Measurements from ENCODE around the gene CA10. TPM values are rescaled to one million over a fixed set of nuclear protein-coding genes. Genes with fewer than 3 reads are reported as not detected.

The CA10 gene
- total and polyA plus RNA-seq, 9 of the 15 experiments (the other 6 are each of a cell fraction or from before 2014, with no cell fraction given) = not detected

DNA sequence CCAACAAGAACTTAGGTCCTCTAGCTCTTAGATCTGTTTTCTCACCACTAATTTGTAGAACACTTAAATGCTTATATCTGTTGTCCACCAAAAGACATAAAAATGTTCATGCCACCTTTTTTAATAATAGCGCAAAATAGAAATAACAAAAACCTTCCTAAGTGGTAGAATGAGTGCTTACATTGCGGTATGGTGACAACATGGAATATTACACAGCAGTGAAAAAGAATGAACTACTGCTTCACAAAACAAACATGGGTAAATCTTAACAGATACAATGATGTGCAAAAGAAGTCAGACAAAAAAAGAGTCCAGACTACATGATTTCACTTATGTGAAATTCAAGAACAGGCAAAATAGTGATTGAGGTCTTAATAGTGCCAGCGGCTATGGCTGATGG is 351.1 kb downstream of the CA10 start:
- no peaks in the 10 kb centered on the region for H3K9me3 ChIP-seq (replicated peaks; ENCODE audit: control insufficient read depth, insufficient read depth, low read depth, low read length)
- no peaks in the 10 kb centered on the region for H4K20me1 ChIP-seq (replicated peaks; ENCODE audit: control insufficient read depth, insufficient read depth, low read length)
- no peaks in the 10 kb centered on the region for H3K36me3 ChIP-seq (ENCODE audit: control insufficient read depth, insufficient read depth, low read length)
- BruUV-seq (replicated peaks) = no TSS peak
- H3K4me3 ChIP-seq = no peak overlapping the region
- H2AFZ ChIP-seq (ENCODE audit: low read depth, low read length) = no peak overlapping the region
- in situ Hi-C loops (cut with MboI) = no loop called here
- no peaks in the 10 kb centered on the region for H3K4me1 ChIP-seq (replicated peaks in 1 of 2; ENCODE audit: control insufficient read depth in 2 of 2, insufficient read depth in 2 of 2, low read length in 2 of 2)
- WGBS (ENCODE audit: insufficient coverage, low coverage, missing lambda C conversion rate) = 0% methylated on average over 3 of the region's 3 CpGs
- intact Hi-C loops (cut with micrococcal nuclease) = no loop called here
- no peak for DNase-seq (ENCODE audit: extremely low read depth in 1 of 4, low spot score in 3 of 4)
- H3K9me1 ChIP-seq (ENCODE audit: control insufficient read depth, insufficient read depth, low read length) = no peaks in the 10 kb centered on the region
- ATAC-seq = no peak
- TF ChIP-seq RBM39 (optimal IDR thresholded peaks at IDR 0.05; ENCODE audit: low read depth, low read length) = no peak
- no peak for TF ChIP-seq RAD51 (IDR thresholded peaks at IDR 0.05; ENCODE audit: borderline replicate concordance, low read depth)
- TF ChIP-seq, protein P1, sequence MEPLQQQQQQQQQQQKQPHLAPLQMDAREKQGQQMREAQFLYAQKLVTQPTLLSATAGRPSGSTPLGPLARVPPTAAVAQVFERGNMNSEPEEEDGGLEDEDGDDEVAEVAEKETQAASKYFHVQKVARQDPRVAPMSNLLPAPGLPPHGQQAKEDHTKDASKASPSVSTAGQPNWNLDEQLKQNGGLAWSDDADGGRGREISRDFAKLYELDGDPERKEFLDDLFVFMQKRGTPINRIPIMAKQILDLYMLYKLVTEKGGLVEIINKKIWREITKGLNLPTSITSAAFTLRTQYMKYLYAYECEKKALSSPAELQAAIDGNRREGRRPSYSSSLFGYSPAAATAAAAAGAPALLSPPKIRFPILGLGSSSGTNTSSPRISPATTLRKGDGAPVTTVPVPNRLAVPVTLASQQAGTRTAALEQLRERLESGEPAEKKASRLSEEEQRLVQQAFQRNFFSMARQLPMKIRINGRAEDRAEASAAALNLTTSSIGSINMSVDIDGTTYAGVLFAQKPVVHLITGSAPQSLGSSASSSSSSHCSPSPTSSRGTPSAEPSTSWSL (CRISPR knock-in tag; IDR thresholded peaks at IDR 0.05; ENCODE audit: borderline replicate concordance) = no peak
- no peak for FAIRE-seq
- no peak overlapping the region for H3K4me2 ChIP-seq (ENCODE audit: insufficient read depth, low read length)
- no peaks in the 10 kb centered on the region for H3K27me3 ChIP-seq (ENCODE audit: control insufficient read depth in 2 of 2, insufficient read depth in 2 of 2, low read length in 2 of 2)
- ChIA-PET CTCF (ENCODE audit: low intra/inter-chr PET ratio) (no interaction called here), POLR2A (no interaction called here)
- H3K79me2 ChIP-seq (ENCODE audit: control insufficient read depth, insufficient read depth, low read length) = no peaks in the 10 kb centered on the region
- H3K27ac ChIP-seq (ENCODE audit: extremely low read depth, low read depth, low read length) = no peak overlapping the region
- H3K9ac ChIP-seq (ENCODE audit: insufficient read depth in 1 of 2, low read depth in 2 of 2, low read length in 2 of 2) = no peak overlapping the region

DNA sequence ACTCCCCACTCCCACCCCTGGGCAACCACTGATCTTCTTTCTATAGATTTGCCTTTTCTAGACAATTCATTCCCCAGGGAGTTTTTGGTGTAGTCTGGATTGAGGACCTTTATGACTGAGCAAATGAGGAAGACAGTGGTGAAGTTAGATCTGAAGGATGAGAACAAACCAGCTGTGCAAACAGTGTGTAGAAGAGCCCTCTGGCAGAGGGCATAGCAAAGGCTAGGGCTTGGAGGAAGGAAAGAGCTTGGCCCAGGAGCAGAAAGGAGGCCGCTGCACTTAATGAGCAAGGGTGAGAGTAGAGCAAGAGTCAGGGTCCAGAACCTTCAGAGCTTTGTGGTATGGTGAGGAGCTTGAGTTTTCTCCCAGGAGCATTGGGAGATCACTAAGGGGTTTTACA is 352.7 kb downstream of the CA10 start:
- Histone ChIP-seq H3K27ac (ENCODE audit: extremely low read depth, low read depth, low read length) (no peak overlapping the region), H2AFZ (ENCODE audit: low read depth, low read length) (no peak overlapping the region), H3K27me3 (ENCODE audit: control insufficient read depth in 2 of 2, insufficient read depth in 2 of 2, low read length in 2 of 2) (no peaks in the 10 kb centered on the region), H3K36me3 (ENCODE audit: control insufficient read depth, insufficient read depth, low read length) (no peaks in the 10 kb centered on the region), H3K4me2 (ENCODE audit: insufficient read depth, low read length) (no peak overlapping the region), H3K79me2 (ENCODE audit: control insufficient read depth, insufficient read depth, low read length) (no peaks in the 10 kb centered on the region), H3K9me3 (replicated peaks; ENCODE audit: control insufficient read depth, insufficient read depth, low read depth, low read length) (no peaks in the 10 kb centered on the region), H3K9ac (ENCODE audit: insufficient read depth in 1 of 2, low read depth in 2 of 2, low read length in 2 of 2) (no peak overlapping the region), H4K20me1 (replicated peaks; ENCODE audit: control insufficient read depth, insufficient read depth, low read length) (no peaks in the 10 kb centered on the region), H3K4me3 (no peak overlapping the region), H3K9me1 (ENCODE audit: control insufficient read depth, insufficient read depth, low read length) (no peaks in the 10 kb centered on the region), H3K4me1 (replicated peaks in 1 of 2; ENCODE audit: control insufficient read depth in 2 of 2, insufficient read depth in 2 of 2, low read length in 2 of 2) (no peaks in the 10 kb centered on the region)
- ATAC-seq (no peak), DNase-seq (ENCODE audit: extremely low read depth in 1 of 4, low spot score in 3 of 4) (no peak), FAIRE-seq (no peak)
- no TSS peak for BruUV-seq (replicated peaks)
- ChIA-PET CTCF (ENCODE audit: low intra/inter-chr PET ratio) (no interaction called here), POLR2A (no interaction called here)
- intact Hi-C loops (cut with micrococcal nuclease) = no loop called here
- in situ Hi-C loops (cut with MboI) = no loop called here
- 0% methylated on average over 1 of the region's 1 CpG for WGBS (ENCODE audit: insufficient coverage, low coverage, missing lambda C conversion rate)
- TF ChIP-seq ZNF57 (CRISPR knock-in tag; IDR thresholded peaks at IDR 0.05) (no peak), TRIM24 (IDR thresholded peaks at IDR 0.05) (no peak), TAF1 (IDR thresholded peaks at IDR 0.05; ENCODE audit: control insufficient read depth, extremely low read depth, insufficient read depth, low read length, severe bottlenecking) (no peak), ZNF282 (CRISPR knock-in tag; IDR thresholded peaks at IDR 0.05) (no peak), HIVEP1 (CRISPR knock-in tag; IDR thresholded peaks at IDR 0.05) (no peak), ZNF76 (CRISPR knock-in tag; IDR thresholded peaks at IDR 0.05; ENCODE audit: borderline replicate concordance) (no peak), NONO (IDR thresholded peaks at IDR 0.05; ENCODE audit: low read depth in 2 of 2, low read length in 1 of 2) (no peak)
- TF ChIP-seq, protein P2, sequence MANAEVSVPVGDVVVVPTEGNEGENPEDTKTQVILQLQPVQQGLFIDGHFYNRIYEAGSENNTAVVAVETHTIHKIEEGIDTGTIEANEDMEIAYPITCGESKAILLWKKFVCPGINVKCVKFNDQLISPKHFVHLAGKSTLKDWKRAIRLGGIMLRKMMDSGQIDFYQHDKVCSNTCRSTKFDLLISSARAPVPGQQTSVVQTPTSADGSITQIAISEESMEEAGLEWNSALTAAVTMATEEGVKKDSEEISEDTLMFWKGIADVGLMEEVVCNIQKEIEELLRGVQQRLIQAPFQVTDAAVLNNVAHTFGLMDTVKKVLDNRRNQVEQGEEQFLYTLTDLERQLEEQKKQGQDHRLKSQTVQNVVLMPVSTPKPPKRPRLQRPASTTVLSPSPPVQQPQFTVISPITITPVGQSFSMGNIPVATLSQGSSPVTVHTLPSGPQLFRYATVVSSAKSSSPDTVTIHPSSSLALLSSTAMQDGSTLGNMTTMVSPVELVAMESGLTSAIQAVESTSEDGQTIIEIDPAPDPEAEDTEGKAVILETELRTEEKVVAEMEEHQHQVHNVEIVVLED (CRISPR knock-in tag; IDR thresholded peaks at IDR 0.05) = no peak
- TF ChIP-seq, protein P3, sequence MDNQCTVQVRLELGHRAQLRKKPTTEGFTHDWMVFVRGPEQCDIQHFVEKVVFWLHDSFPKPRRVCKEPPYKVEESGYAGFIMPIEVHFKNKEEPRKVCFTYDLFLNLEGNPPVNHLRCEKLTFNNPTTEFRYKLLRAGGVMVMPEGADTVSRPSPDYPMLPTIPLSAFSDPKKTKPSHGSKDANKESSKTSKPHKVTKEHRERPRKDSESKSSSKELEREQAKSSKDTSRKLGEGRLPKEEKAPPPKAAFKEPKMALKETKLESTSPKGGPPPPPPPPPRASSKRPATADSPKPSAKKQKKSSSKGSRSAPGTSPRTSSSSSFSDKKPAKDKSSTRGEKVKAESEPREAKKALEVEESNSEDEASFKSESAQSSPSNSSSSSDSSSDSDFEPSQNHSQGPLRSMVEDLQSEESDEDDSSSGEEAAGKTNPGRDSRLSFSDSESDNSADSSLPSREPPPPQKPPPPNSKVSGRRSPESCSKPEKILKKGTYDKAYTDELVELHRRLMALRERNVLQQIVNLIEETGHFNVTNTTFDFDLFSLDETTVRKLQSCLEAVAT (IDR thresholded peaks at IDR 0.05) = no peak

All from K562 (cell line).